GM19351 (cell line): ENCODE results near the gene POLR1H.
"Not testable (repeated sequence)": the region's sequence is repeated elsewhere in the genome, so short reads cannot be mapped to it uniquely, and the experiment has no call there.

ENCODE experiments used
- ATAC-seq: cut with Tn5 transposase; IDR thresholded peaks from one replicate; pipeline ENCODE4 v1.9.1; 2021; ENCODE audit warnings: mild to moderate bottlenecking, moderate library complexity; ENCODE audit not compliant: unreplicated experiment

POLR1H gene, protein sequence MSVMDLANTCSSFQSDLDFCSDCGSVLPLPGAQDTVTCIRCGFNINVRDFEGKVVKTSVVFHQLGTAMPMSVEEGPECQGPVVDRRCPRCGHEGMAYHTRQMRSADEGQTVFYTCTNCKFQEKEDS

DNA sequence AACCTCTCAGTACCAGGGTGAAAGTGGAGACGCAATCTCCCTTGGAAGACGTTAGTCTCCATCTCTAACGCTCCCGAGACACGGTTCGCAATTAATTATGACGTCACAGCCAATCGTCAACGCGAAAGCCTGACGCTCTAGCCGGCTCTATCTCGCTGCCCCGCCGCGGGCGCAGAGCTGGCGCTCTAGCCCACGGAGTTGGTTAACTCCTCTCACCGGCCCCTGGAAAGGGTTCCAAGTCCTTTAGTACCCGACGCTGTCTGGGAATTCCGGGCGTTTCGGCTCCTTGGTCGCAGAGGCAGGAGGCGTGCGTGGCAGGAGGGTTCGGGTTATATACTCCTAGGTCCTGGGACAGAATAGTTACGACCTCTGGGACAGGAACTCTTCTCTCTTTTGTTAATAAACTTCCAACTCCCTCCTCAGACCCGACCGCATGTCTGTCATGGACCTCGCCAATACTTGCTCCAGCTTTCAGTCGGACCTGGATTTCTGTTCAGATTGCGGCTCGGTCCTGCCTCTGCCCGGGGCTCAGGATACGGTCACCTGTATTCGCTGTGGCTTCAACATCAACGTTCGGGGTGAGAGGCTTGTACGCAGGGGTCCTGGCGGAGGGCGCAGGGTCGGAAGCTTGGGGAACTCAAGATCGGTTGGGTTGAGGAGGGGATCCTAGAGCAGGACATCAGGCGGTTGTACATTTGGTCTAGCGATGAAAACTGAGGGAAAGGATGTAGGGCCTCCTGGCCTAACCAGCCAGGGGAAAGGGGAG, at the start of gene POLR1H:
TSS of gene POLR1H (plus strand) at position 174 of the 766 bp plus-strand sequence. CDS start at position 434, 260 bp downstream.
- ATAC-seq: peak; percentile 84

DNA sequence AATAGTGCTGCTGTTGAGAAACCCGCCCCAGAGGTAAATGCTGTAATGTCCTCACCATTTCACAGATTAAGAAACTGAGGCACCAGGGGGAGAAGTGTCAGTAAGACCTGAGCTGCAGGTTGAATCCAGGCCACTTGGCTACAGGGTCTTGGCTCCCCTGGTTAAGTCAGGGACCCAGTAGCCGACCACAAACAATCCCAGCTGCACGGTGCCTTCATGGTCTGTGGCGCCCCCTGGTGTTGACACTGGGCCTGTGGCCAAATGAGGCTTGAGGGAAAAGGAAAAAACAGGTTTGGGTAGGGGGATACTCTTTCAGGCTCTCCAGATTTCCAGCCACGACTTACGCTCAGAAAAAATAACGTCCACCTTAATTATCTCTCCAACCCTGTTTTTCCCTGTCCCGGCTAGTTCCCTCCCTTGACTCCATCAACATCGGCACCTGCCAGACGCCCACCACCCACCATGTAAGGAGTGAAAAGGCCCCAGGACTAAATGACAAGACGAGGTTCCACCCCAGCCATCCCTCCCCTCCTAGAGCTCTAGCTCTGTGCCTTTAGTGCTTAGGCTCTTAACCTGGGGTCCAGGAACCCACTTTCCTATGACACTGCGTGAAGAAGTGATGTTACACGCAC, 47.7 kb upstream of the POLR1H start:
- ATAC-seq: no peak

DNA sequence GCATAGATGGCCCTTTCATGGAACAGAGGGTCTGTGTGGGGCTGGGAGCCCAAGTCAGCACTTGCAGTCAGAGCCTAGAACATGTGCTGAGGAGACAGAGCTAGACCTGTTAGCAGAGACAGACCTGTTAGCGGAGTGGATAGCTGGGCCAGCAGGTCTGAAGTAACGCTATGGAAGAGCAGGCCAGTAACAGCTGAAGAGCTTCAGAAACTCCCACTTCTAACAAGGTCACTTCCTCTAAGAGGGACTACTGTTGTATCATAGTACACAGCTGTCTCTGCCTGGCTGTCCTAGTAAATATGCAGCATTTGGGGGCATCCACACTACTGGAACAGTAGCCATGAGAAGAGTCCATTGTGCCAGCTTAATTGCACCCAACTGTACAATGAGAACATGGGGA, 41.2 kb upstream of the POLR1H start:
- no peak for ATAC-seq

DNA sequence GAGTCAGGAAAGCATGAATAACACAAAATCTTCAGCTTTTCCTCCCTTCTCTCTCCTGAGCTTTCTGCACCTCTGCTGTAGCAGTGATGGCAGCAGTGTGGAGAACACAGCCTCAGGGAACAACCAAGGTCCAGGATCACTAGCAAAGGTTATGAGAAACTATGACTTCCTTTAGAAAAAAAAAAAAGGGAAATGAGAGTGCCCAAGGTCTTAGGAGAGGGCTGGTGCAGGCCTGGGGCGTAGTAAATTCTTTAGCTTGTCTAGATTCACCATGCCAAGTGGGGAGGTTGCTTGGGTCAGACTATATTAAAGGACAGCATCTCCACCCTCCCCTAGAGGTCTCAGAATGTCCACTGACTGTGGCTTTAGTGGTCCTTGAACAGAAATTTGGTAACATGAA, 40.4 kb upstream of the POLR1H start:
- ATAC-seq: no peak

DNA sequence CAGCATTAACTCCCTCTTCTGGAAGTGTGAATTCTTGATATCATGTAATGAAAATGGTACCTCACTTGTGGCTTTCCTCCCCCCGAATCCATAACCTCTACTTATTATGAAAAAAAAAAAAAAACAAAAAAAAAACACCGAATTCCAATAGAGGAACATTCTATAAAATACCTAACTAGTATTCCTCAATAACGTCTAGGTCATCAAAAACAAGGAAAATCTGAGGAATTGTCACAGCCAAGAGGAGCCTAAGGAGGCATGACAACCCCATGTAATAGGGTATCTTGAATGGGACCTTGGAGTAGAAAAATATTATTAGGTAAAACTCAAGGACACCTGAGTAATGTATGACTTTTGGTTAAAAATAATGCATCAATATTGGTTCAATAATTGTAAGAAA, 38.9 kb upstream of the POLR1H start:
- ATAC-seq: no peak

DNA sequence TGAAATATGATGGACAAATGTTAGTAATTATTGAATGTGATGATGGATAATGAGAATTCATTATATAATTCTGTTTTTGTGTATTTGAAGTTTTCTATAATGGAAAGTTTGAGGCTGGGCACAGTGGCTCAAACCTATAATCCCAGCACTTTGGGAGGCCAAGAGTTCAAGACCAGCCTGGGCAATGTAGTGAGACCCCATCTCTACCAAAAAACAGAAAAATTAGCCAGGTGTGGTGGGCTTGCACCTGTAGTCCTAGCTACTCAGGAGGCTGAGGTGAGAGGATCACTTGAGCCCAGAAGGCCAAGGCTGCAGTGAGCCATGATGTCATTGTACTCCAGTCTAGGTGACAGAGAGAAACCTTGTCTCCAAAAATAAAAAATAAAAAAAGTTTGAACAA, 38.4 kb upstream of the POLR1H start:
- ATAC-seq: not testable (repeated sequence)

DNA sequence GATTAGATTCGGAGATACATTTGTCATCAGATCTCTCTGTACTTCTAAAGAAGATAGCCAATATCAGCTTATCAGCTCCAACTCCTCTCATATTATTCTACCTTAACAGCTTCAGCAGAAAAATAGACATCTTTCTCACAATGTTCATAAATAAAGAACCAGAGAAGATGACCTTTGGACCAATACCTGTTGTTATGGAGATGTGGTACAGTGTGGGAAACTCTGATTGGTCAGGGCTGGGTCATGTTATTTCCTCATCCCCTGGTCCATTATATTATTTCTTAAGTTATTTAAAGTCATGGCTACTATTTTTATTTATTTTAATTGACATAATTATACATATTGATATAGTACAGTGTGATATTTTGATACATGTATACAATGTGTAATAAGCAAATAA, 35.9 kb upstream of the POLR1H start:
- ATAC-seq: no peak

DNA sequence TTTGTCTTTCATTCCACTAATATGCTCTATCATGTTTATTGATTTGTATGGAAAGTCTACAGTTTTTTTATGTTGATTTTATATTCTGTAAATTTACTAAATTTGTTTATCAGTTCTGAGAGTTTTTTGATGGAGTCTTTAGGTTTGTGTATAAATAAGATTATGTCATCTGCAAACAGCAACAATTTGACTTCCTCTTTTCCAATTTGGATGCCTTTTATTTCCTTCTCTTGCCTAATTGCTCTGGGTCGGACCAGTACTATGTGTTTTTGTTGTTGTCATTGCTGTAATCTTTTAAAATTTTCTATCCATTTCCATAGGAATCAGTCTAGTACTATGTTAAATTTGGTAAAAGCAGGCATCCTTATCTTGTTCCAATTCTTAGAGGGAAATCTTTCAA, 31.5 kb upstream of the POLR1H start:
- ATAC-seq: no peak

DNA sequence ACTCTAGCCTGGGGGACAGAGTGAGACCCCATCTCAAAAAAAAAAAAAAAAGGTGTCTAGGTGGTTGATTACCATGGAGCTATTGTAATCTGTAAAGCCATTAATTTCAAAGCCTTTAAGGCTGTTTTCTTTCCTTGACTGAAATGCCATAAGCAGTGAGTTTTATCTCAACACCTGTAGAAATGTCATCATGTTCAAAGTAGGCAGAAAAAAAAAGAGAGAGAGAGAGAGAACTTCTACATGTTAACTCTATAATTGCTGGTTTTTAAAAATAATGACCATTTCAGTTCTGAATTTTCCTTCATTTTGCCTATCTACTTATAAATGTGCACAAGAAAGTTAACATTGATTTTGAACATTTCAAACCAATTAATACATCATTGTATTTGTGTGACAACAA, 29.7 kb upstream of the POLR1H start:
- no peak for ATAC-seq

DNA sequence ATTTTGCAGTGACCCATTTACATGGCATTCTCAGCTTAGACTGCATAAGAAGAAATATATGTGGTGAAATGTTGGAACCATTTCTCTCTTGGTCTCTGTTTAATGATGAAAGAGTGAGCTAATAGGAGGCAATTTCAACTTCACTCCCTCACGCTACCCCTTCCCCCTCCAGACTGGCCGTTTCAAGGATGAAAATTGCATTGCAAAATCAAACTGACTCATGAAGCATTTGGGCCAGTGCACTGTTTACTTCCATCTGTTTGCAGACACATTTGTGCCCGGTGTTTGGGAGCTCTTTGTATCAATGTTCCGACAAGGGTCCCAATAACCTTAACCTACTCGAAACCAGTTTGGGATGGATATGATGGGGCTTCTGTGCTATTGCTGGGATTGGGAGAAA, 27.6 kb upstream of the POLR1H start:
- not testable (repeated sequence) for ATAC-seq

DNA sequence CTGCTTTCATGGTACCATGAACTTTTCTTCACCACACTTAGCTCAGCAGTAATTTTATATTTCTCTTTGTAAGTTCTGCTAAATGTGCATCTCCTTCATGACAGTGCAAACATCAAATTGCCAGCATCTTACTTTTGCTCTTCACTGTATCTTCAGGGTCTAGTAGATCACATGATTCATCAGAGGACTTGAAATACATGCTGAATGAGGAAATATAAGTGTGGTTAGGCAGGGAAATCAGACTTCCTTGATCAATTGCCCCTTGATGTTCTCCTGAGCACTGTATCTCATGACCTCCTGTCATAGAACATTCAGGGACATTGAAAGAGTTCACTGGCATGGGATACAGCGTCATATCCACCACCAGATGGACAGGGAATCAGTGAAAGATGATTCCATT, 25.3 kb upstream of the POLR1H start:
- ATAC-seq: no peak

DNA sequence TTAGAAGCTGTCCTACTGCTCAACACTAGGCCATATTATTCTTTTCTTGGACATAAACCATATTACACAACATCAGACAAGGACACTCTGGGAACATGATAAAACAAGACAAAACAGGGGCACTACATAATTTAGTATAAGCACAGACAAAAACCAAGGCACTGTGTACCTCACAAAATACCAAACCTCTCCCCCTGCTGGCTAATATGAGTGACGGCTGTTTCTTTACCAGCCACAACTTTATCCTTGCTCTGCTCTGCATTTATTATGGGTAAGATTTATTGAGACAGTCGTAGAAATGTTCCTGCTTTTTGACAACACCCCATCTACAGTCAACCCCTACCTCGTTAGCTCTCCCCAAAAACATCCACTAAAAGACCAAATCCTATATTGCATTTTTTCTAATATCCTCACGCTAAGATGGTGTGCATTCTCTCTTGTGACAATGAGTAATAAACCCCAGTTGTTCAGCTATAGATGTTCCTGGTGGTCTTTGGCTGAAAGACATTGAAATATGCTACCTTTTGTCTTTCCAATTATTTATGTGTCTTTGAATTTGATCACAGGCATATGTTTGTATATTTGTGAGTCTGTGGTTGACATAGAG, 23.8 kb upstream of the POLR1H start:
- ATAC-seq: no peak

DNA sequence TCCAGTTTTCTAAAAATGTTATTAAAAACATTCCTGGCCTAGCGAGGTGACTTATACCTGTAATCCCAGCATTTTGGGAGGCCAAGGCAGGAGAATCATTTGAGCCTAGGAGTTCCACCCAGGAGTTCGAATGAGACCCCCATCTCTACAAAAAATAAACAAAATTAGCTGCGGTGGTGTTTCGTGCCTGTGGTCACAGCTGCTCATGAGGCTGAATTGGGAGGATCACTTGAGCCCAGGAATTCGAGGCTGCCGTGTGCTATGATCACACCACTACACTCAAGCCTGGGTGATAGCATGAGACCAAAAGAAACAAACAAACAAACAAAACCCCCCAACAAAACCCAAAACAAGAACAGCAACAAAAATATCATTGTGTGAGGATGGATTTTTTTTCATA, 19.8 kb upstream of the POLR1H start:
- no peak for ATAC-seq

DNA sequence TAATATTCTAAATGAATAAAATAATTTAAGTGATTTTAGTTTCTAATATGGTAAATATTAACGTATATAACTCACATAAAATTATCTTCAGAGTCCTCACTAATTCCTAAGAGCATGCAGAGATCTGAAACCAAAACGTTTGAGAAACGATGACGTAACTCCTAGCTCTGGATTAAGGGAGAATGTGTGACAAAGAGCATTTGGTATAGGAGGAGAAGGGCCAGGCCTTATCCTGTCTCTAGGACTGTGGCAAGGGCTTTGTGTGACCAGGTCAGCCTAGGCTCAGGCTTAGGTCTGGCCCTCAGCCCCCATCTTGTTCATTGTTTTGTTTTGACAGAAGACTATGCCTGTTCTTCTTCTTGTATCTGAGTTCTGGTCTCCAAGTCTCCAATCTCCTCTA, 19.2 kb upstream of the POLR1H start:
- no peak for ATAC-seq

DNA sequence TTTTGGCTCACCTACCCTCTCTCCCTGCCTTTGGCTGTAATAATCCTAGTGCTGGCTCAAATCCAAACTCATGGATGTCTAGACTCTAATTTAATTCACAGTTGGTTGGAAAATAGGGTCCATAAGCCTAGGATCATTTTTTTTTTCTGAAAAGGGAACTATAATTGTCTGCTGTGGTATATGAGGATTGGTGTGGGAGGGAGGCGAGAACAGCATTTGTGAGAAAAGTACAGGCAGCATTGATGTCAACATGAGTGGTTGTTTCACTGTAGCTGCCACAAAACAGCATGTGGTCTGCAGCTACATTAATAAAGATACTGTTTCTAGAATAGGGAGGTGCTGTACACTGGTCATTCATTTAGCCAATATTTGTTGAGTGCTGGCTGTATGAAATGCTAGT, 18.6 kb upstream of the POLR1H start:
- no peak for ATAC-seq

DNA sequence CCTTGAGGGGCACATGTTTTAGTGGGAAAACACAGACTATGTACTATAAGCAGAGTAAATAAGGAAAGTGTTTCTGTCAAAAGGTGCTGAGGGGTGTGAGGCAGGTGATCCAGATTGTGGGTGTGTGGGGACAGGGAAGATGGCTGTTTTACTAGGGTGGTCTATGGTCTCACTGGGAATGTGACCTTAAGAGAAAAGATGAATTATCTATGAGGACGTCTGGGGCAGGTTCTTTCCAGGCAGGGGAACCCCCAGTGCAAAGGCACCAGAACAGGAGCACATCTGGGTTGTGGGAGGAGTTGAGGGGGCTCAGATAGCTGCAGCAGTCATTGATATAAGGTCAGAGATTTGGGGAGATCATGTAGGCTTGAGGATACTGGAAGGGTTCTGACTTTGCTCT, 18.2 kb upstream of the POLR1H start:
- ATAC-seq: no peak

DNA sequence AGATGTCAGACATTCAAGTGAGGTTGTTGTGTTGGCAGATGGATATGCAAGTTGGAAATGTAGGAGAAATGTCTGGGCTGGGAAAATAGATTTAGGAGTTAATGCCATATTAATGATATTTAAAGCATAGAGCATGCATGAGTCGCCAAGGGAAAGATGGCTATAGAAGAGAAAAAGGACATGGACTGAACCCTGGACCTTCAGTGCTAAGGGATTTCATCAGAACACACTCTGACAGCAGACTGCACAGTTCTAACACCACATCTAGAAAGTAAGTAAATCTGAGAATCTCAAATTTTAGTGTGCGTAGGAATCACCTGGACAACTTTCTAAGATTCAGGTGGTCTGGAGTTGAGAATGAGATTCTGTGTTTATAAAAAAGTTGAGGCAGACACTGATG, 17.3 kb upstream of the POLR1H start:
- no peak for ATAC-seq

DNA sequence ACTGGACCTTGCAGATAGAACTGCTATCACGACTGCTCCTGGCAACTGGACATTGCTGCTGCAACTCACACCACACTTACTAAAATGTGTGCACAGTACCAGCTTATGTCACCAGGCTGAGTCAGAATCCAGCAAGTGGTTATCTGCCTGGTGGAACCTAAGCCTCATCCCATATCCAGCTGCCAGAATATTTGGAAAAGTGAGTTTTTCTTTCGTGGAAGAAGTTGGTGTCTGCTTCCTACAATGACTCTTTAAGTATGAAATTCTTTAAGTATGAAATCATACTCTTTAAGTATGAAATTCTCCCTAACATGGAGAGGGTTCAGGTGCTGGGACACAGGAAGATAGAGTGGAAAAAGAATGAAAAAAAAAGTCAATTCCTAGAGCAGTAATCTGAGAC, 16.4 kb upstream of the POLR1H start:
- no peak for ATAC-seq

DNA sequence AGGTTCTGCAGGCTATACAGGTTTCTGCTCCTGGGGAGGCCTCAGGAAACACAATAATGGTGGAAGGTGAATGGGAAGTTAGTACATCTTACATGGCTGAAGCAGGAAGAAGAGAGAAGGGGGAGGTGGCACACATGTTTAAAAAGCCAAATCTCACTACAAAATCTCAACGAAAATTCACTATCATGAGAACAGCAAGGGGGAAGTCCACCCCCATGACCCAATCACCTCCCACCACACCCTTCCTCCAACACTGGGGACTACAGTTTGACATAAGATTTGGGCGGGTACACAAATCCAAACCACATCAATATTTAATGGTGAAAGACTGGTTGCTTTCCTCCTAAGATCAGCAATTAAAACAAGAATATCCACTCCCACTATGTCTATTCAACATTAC, 13.8 kb upstream of the POLR1H start:
- ATAC-seq: no peak

DNA sequence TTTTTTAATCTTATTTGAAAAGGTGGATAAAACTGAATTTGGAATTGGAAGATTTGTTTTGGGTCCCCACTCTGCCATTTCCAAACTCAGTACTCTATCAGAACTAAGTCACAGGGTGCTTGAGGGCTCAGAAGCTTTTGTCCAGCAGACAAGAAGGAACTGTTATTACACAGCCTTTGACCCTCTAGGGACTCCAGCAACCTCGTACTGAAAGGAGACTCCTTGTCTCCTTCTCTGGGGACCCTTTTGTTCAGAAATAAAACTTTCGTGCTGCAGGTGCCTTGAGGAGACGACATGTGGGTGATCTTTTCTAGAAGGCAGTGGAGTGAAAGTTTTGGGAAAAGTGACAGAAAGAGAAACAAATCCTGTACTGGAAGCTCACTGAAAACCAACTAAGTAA, 7.4 kb upstream of the POLR1H start:
- no peak for ATAC-seq

DNA sequence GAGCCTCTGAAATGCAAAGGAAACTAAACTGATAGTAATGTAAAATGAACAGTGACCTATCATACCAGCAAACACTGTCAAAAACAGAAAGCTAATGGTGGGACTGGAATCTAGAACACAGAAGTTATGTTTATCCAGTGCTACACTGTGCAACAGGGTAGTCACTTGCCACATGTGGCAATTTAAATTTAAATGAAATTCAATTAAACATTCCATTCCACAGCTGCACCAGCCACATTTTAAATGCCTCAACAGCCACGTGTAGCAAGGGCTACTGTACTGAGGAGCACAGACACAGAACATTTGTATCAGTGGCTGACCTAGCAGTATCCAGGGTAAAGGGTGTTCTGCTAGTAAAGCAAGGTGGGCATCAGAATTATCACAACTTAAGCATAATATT, 5.6 kb upstream of the POLR1H start:
- ATAC-seq: no peak

DNA sequence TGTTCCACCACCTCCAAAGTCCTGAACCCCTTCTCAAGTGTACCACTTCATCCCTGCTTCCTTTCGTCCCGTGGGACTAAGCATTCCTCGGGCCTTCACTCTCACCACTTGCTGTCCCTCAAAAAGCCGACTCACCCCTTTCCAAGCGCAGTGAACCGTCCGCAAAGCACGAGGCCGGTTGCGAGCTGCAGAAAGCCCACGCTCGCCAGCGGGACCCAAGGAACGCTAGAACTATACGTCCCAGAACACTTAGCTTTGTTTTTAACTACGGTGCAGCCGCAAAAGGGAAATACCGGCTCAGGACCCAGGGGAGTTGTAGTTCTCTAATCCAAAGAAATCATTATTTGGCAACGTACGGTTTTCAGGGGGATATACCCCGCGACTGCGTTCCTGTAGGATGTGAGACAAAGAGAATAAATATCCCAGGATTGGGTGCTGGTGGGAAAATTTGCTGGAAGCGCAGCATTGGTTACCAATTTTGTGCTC, 416 bp upstream of the POLR1H start:
- peak; percentile 15 for ATAC-seq
